HCT116 (cell line): ENCODE measurements around the gene EPB41L5. TPM values are rescaled to one million over a fixed set of nuclear protein-coding genes. Genes with fewer than 3 reads are reported as not detected.

Experiments used
- ATAC-seq: fragments of 200-7000 bp; cut with Tn5 transposase; 2 replicates; pipeline ENCODE4 v1.9.1; 2020; ENCODE audit warnings: mild to moderate bottlenecking, moderate library complexity
- BruUV-seq: library from RNA; stranded (reverse); fragments of 400-500 nt; replicated peaks from 2 replicates; lab custom pipeline; 2021; lab: Mats Ljungman, UMichigan
- CTCF ChIA-PET: fragments of 300-600 bp; sonication (Branson Sonifier 250); formaldehyde crosslinking; loops from one replicate; lab custom pipeline; 2021; ENCODE audit warnings: antibody characterized with exemption; lab: Charles Lee
- POLR2A ChIA-PET: fragments of 300-600, 350-600 bp; sonication (Branson Sonifier 250); formaldehyde crosslinking; loops from one replicate; lab custom pipeline; 2021; ENCODE audit warnings: antibody characterized with exemption; lab: Charles Lee
- RAD21 ChIA-PET, 2 experiments: fragments of 300-600 bp; sonication (Branson Sonifier 250); formaldehyde crosslinking; loops; one replicate each; lab custom pipeline; 2023; ENCODE audit warnings: low total read pairs in 2 of 2; ENCODE audit not compliant: uncharacterized antibody in 2 of 2, unreplicated experiment in 2 of 2, low non-redundant PET in 1 of 2; lab: Charles Lee
- DNase-seq: peaks from one replicate; pipeline ENCODE4 v3.0.0-alpha.2; 2010; ENCODE audit warnings: low read depth, low spot score
- H2AFZ ChIP-seq: fragments of 200-600 bp; shearing (Covaris generic), sonication (generic); 2 replicates; pipeline ENCODE4 v1.6.1; 2017; ENCODE audit warnings: low read depth, mixed run types, mixed read lengths, antibody characterized with exemption, low read length; ENCODE audit not compliant: poor library complexity, severe bottlenecking
- H3K27ac ChIP-seq: 2 replicates; pipeline ENCODE4 v1.5.1; 2012; ENCODE audit warnings: low read depth, low read length
- H3K27me3 ChIP-seq: fragments of 200-600 bp; sonication (generic); 2 replicates; pipeline ENCODE4 v1.6.1; 2016; ENCODE audit warnings: mixed run types, low read length, mixed read lengths; ENCODE audit not compliant: insufficient read depth
- H3K36me3 ChIP-seq, 2 experiments: fragments of 200-500 bp in 1 of 2; fragments of 200-600 bp in 1 of 2; sonication (Bioruptor generic) in 1 of 2; sonication (generic) in 1 of 2; 2 replicates each; pipeline versions ENCODE4 v1.5.1 to v1.6.1; 2014 to 2016; ENCODE audit warnings: low read length in 2 of 2, inconsistent platforms in 1 of 2, mixed read lengths in 1 of 2, mixed run types in 1 of 2; ENCODE audit not compliant: insufficient read depth in 2 of 2, control insufficient read depth in 1 of 2
- H3K4me1 ChIP-seq, 2 experiments: fragments of 200-600 bp in 1 of 2; sonication (generic) in 1 of 2; 2 replicates each; pipeline versions ENCODE4 v1.5.1 to v1.6.1; 2012 to 2017; ENCODE audit warnings: low read length in 2 of 2, inconsistent platforms in 1 of 2, mild to moderate bottlenecking in 1 of 2, mixed read lengths in 1 of 2, mixed run types in 1 of 2, moderate library complexity in 1 of 2; ENCODE audit not compliant: insufficient read depth in 2 of 2, control insufficient read depth in 1 of 2
- H3K4me2 ChIP-seq: fragments of 200-600 bp; sonication (generic); 2 replicates; pipeline ENCODE4 v1.6.1; 2017; ENCODE audit warnings: mixed run types, low read length, mixed read lengths
- H3K4me3 ChIP-seq, 2 experiments: fragments of 200-600 bp in 1 of 2; sonication (generic) in 1 of 2; replicated peaks in 1 of 2; 2 replicates each; pipeline ENCODE4 v1.5.1; 2011 to 2016; ENCODE audit warnings: low read length in 2 of 2, control low read depth in 1 of 2, low read depth in 1 of 2, mild to moderate bottlenecking in 1 of 2, mixed read lengths in 1 of 2, mixed run types in 1 of 2
- H3K79me2 ChIP-seq: fragments of 200-600 bp; sonication (generic); 2 replicates; pipeline ENCODE4 v1.6.1; 2017; ENCODE audit warnings: mild to moderate bottlenecking, mixed run types, low read length, moderate library complexity, mixed read lengths; ENCODE audit not compliant: insufficient read depth
- H3K9ac ChIP-seq: fragments of 200-600 bp; sonication (generic); 2 replicates; pipeline ENCODE4 v1.6.1; 2016; ENCODE audit warnings: low read length, mixed read lengths
- H3K9me2 ChIP-seq: fragments of 200-600 bp; sonication (generic), shearing (Covaris generic); 2 replicates; pipeline ENCODE4 v1.6.1; 2017; ENCODE audit warnings: mixed run types, mild to moderate bottlenecking, moderate library complexity; ENCODE audit not compliant: insufficient read depth
- H3K9me3 ChIP-seq, 2 experiments: fragments of 200-500 bp in 1 of 2; fragments of 200-600 bp in 1 of 2; sonication (Bioruptor generic) in 1 of 2; sonication (generic) in 1 of 2; 2 replicates each; pipeline ENCODE4 v1.6.1; 2014 to 2017; ENCODE audit warnings: low read length in 2 of 2, mixed read lengths in 2 of 2, inconsistent platforms in 1 of 2, low read depth in 1 of 2, mild to moderate bottlenecking in 1 of 2, mixed run types in 1 of 2, moderate library complexity in 1 of 2; ENCODE audit not compliant: control insufficient read depth in 1 of 2, insufficient read depth in 1 of 2
- H4K20me1 ChIP-seq: fragments of 200-600 bp; sonication (generic), shearing (Covaris generic); 2 replicates; pipeline ENCODE4 v1.6.1; 2017; ENCODE audit warnings: mixed run types, mild to moderate bottlenecking, moderate library complexity; ENCODE audit not compliant: insufficient read depth
- ATF3 ChIP-seq: IDR thresholded peaks from 2 replicates; pipeline ENCODE4 v1.6.1; 2012
- CBX3 ChIP-seq: IDR thresholded peaks from 2 replicates; pipeline ENCODE4 v1.6.1; 2012; ENCODE audit warnings: low read depth
- CEBPB ChIP-seq: IDR thresholded peaks from 2 replicates; pipeline ENCODE4 v1.6.1; 2012; ENCODE audit warnings: low read depth
- CTCF ChIP-seq, 3 experiments: fragments of 200-600 bp in 1 of 3; sonication (generic) in 1 of 3; IDR thresholded peaks in 2 of 3; conservative IDR thresholded peaks in 1 of 3; 2 replicates each; pipeline ENCODE4 v1.5.1; 2012 to 2017; ENCODE audit warnings: low read depth in 2 of 3, low read length in 2 of 3, antibody characterized with exemption in 1 of 3, borderline replicate concordance in 1 of 3, control low read depth in 1 of 3, mild to moderate bottlenecking in 1 of 3, mixed read lengths in 1 of 3, mixed run types in 1 of 3, moderate library complexity in 1 of 3; ENCODE audit not compliant: insufficient read depth in 1 of 3
- EGR1 ChIP-seq: IDR thresholded peaks from 2 replicates; pipeline ENCODE4 v1.6.1; 2012; ENCODE audit warnings: low read depth
- EZH2 ChIP-seq: fragments of 200-600 bp; sonication (generic); IDR thresholded peaks from 2 replicates; pipeline ENCODE4 v1.6.1; 2017; ENCODE audit warnings: antibody characterized with exemption, mixed run types
- FOSL1 ChIP-seq: IDR thresholded peaks from 2 replicates; pipeline ENCODE4 v1.6.1; 2012; ENCODE audit warnings: low read depth
- POLR2A ChIP-seq: IDR thresholded peaks from 2 replicates; pipeline ENCODE4 v1.7.0; 2011; ENCODE audit warnings: borderline replicate concordance; ENCODE audit not compliant: insufficient read depth, insufficient read length; ENCODE audit errors: extremely low read depth
- POLR2AphosphoS5 ChIP-seq: IDR thresholded peaks from 2 replicates; pipeline ENCODE4 v1.6.1; 2011; ENCODE audit warnings: mild to moderate bottlenecking, low read depth, low read length, moderate library complexity
- RAD21 ChIP-seq: IDR thresholded peaks from 2 replicates; pipeline ENCODE4 v1.6.1; 2012; ENCODE audit warnings: low read depth, mild to moderate bottlenecking
- SIN3A ChIP-seq: IDR thresholded peaks from 2 replicates; pipeline ENCODE4 v1.6.1; 2012; ENCODE audit warnings: low read depth
- SP1 ChIP-seq: IDR thresholded peaks from 2 replicates; pipeline ENCODE4 v1.6.1; 2012; ENCODE audit warnings: low read depth
- SRF ChIP-seq: IDR thresholded peaks from 2 replicates; pipeline ENCODE4 v1.6.1; 2012; ENCODE audit warnings: low read depth
- TCF7L2 ChIP-seq: IDR thresholded peaks from 2 replicates; pipeline ENCODE4 v1.7.0; 2011; ENCODE audit warnings: borderline replicate concordance, inconsistent platforms; ENCODE audit not compliant: insufficient read depth, insufficient read length; ENCODE audit errors: extremely low read depth
- YY1 ChIP-seq: IDR thresholded peaks from 2 replicates; pipeline ENCODE4 v1.6.1; 2011; ENCODE audit warnings: low read length, low read depth, moderate library complexity, mild to moderate bottlenecking; ENCODE audit not compliant: insufficient replicate concordance; ENCODE audit errors: extremely low read depth
- ZFX ChIP-seq: fragments of 450-650 bp; IDR thresholded peaks from 2 replicates; pipeline ENCODE4 v1.6.1; 2017
- ZNF274 ChIP-seq: fragments of 200-500 bp; sonication (Bioruptor generic); IDR thresholded peaks from 2 replicates; pipeline ENCODE4 v1.6.1; 2014; ENCODE audit warnings: mild to moderate bottlenecking, low read depth, low read length, inconsistent platforms
- intact Hi-C: fragments of 100-400 bp; cut with micrococcal nuclease; formaldehyde crosslinking; loops from 2 replicates; pipeline ENCODE4 v1.10.0; 2022
- total RNA-seq: library from RNA; stranded (reverse); gene quantifications from one replicate; pipeline ENCODE4 v1.2.1, GENCODE V29; 2021; ENCODE audit not compliant: unreplicated experiment
- TF ChIP-seq, protein P1 (sequence below): IDR thresholded peaks from 2 replicates; pipeline ENCODE4 v1.6.1; 2012

EPB41L5 gene
- total RNA-seq, 1 experiment from 2014 or later, result 14.7 TPM

- H3K9ac ChIP-seq, result no peak overlapping the region
- H4K20me1 ChIP-seq, result no peaks in the 10 kb centered on the region
- H3K36me3 ChIP-seq, result no peaks in the 10 kb centered on the region
- no peaks in the 10 kb centered on the region for H3K9me3 ChIP-seq
- H2AFZ ChIP-seq, result no peak overlapping the region
- no peaks in the 10 kb centered on the region for H3K9me2 ChIP-seq
- RAD21 ChIA-PET, result no interaction called here
- H3K4me3 ChIP-seq, result no peak overlapping the region
- no peaks in the 10 kb centered on the region for H3K27me3 ChIP-seq
- H3K4me1 ChIP-seq, result no peaks in the 10 kb centered on the region
- no peak for ATAC-seq
- TF ChIP-seq TCF7L2, result no peak
- no peak for TF ChIP-seq YY1
- TF ChIP-seq CTCF (IDR thresholded peaks at IDR 0.05 in 2 of 3, conservative IDR thresholded peaks at IDR 0.05 in 1 of 3; ENCODE audit: borderline replicate concordance in 1 of 3, insufficient read depth in 1 of 3, low read depth in 2 of 3, low read length in 2 of 3), result no peak
- POLR2A ChIA-PET, result no interaction called here
- H3K79me2 ChIP-seq, result no peaks in the 10 kb centered on the region
- H3K27ac ChIP-seq, result no peak overlapping the region
- no TSS peak for BruUV-seq
- CTCF ChIA-PET, result no interaction called here
- no peak for DNase-seq
- H3K4me2 ChIP-seq, result no peak overlapping the region
- intact Hi-C loops, result no loop called here
These were observed 11.4 kb upstream of the EPB41L5 start for GRCh38 chr2:120001471-120001870.

DNA sequence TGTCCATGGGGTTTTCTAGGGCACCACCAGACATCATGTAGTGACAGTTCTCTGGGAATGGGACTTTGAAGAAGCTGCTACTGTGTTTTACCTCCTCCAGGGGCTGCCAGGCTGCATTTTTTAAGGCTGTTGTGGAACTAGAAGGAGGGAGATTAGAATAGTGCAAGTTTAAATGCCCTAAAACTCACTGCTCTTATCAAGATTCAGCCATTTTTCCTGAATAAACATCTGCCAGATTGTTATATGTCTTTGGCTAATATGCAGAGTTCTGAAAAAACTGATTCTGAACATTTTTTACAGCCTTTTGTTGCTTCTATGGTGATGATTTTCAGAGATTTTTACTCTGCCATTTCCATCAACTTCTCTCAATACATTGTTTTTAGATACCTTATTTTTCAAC, 8.6 kb upstream of the EPB41L5 start:
- CTCF ChIA-PET, result no interaction called here
- TF ChIP-seq CEBPB, result no peak
- TF ChIP-seq CTCF (IDR thresholded peaks at IDR 0.05 in 2 of 3, conservative IDR thresholded peaks at IDR 0.05 in 1 of 3; ENCODE audit: borderline replicate concordance in 1 of 3, insufficient read depth in 1 of 3, low read depth in 2 of 3, low read length in 2 of 3), result no peak
- TF ChIP-seq, protein P1, sequence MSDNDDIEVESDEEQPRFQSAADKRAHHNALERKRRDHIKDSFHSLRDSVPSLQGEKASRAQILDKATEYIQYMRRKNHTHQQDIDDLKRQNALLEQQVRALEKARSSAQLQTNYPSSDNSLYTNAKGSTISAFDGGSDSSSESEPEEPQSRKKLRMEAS, result no peak
- TF ChIP-seq YY1, result no peak
- no peak for TF ChIP-seq TCF7L2
- TF ChIP-seq FOSL1, result no peak
- no peak for TF ChIP-seq RAD21
- no peak for TF ChIP-seq ZFX
- no peak for TF ChIP-seq EZH2
- no peak for TF ChIP-seq ATF3
- no peak for TF ChIP-seq EGR1
- TF ChIP-seq SIN3A, result no peak
- TF ChIP-seq SRF, result no peak
- no peak for TF ChIP-seq POLR2AphosphoS5
- TF ChIP-seq ZNF274, result no peak
- no peak for TF ChIP-seq POLR2A
- no peak for TF ChIP-seq CBX3
- TF ChIP-seq SP1, result no peak

More for the DNA sequence above, 8.6 kb upstream of the EPB41L5 start:
- no peaks in the 10 kb centered on the region for H3K9me3 ChIP-seq
- H3K27me3 ChIP-seq, result no peaks in the 10 kb centered on the region
- intact Hi-C loops, result no loop called here
- no peak overlapping the region for H3K9ac ChIP-seq
- no peaks in the 10 kb centered on the region for H3K4me1 ChIP-seq
- H3K4me3 ChIP-seq, result no peak overlapping the region
- RAD21 ChIA-PET, result no interaction called here
- no peaks in the 10 kb centered on the region for H3K9me2 ChIP-seq
- no peaks in the 10 kb centered on the region for H4K20me1 ChIP-seq
- no peak overlapping the region for H3K27ac ChIP-seq
- ATAC-seq, result no peak
- no peak overlapping the region for H2AFZ ChIP-seq
- DNase-seq, result no peak
- BruUV-seq, result no TSS peak
- POLR2A ChIA-PET, result no interaction called here
- H3K4me2 ChIP-seq, result no peak overlapping the region
- H3K36me3 ChIP-seq, result no peaks in the 10 kb centered on the region
- no peaks in the 10 kb centered on the region for H3K79me2 ChIP-seq
